Osteoblast (primary cell): ENCODE measurements around the gene NTRK2. TPM values are rescaled to one million over a fixed set of nuclear protein-coding genes. Genes with fewer than 3 reads are reported as not detected.

Experiments used
- DNase-seq: peaks from one replicate; pipeline ENCODE4 v3.0.0; 2011; ENCODE audit warnings: low spot score, mixed read lengths; ENCODE audit not compliant: insufficient read length; ENCODE audit errors: missing footprints
- H2AFZ ChIP-seq: 2 replicates; pipeline ENCODE4 v1.6.0; 2011; ENCODE audit warnings: mild to moderate bottlenecking, low read length
- H3K27ac ChIP-seq: 2 replicates; pipeline ENCODE4 v1.5.1; 2011; ENCODE audit warnings: mild to moderate bottlenecking, low read depth, low read length, moderate library complexity
- H3K27me3 ChIP-seq: 2 replicates; pipeline ENCODE4 v1.6.0; 2012; ENCODE audit warnings: mild to moderate bottlenecking, control low read depth, inconsistent platforms, low read length, moderate library complexity; ENCODE audit not compliant: insufficient read depth
- H3K36me3 ChIP-seq: 2 replicates; pipeline ENCODE4 v1.5.1; 2011; ENCODE audit warnings: mild to moderate bottlenecking, low read length, control low read depth, moderate library complexity; ENCODE audit not compliant: insufficient read depth
- H3K4me1 ChIP-seq: 2 replicates; pipeline ENCODE4 v1.5.1; 2011; ENCODE audit warnings: mild to moderate bottlenecking, low read length, control low read depth, moderate library complexity; ENCODE audit not compliant: insufficient read depth
- H3K4me2 ChIP-seq: 2 replicates; pipeline ENCODE4 v1.6.0; 2011; ENCODE audit warnings: mild to moderate bottlenecking, low read length; ENCODE audit not compliant: insufficient read depth
- H3K4me3 ChIP-seq: fragments of 200-600 bp; sonication (generic); 3 replicates; pipeline ENCODE4 v1.5.1; 2012; ENCODE audit warnings: mild to moderate bottlenecking, low read length, inconsistent platforms; ENCODE audit not compliant: insufficient read depth
- H3K79me2 ChIP-seq: 2 replicates; pipeline ENCODE4 v1.6.0; 2012; ENCODE audit warnings: mild to moderate bottlenecking, low read length, control low read depth, inconsistent platforms; ENCODE audit not compliant: insufficient read depth
- H3K9me3 ChIP-seq: 2 replicates; pipeline ENCODE4 v1.5.1; 2011; ENCODE audit warnings: low read depth, low read length, control low read depth
- H4K20me1 ChIP-seq: 2 replicates; pipeline ENCODE4 v1.6.0; 2012; ENCODE audit warnings: mild to moderate bottlenecking, low read length, control low read depth; ENCODE audit not compliant: insufficient read depth
- CTCF ChIP-seq: IDR thresholded peaks from 2 replicates; pipeline ENCODE4 v1.5.1; 2011; ENCODE audit warnings: mild to moderate bottlenecking, low read depth, low read length, moderate library complexity; ENCODE audit errors: extremely low read depth
- total RNA-seq: library from RNA; depleted of rRNA; stranded (reverse); fragments of >200 nt; gene quantifications from 2 replicates; pipeline ENCODE4 v1.2.3, GENCODE V29; 2012

NTRK2 gene
- total RNA-seq, 1 donor = 3.3 TPM

GRCh38 chr9:84945878-84946538 lies 276.5 kb downstream of the NTRK2 start:
- Histone ChIP-seq H3K79me2 (no peaks in the 10 kb centered on the region), H3K4me1 (no peaks in the 10 kb centered on the region), H3K9me3 (no peaks in the 10 kb centered on the region), H4K20me1 (no peaks in the 10 kb centered on the region), H3K4me2 (no peak overlapping the region), H3K27me3 (no peaks in the 10 kb centered on the region), H2AFZ (no peak overlapping the region), H3K36me3 (no peaks in the 10 kb centered on the region), H3K27ac (no peak overlapping the region), H3K4me3 (no peak overlapping the region)
- no peak for DNase-seq
- TF ChIP-seq CTCF = no peak

- no peak for DNase-seq
- Histone ChIP-seq H3K27ac (no peak overlapping the region), H3K9me3 (no peaks in the 10 kb centered on the region), H3K4me2 (no peak overlapping the region), H3K4me3 (no peak overlapping the region), H4K20me1 (no peaks in the 10 kb centered on the region), H2AFZ (no peak overlapping the region), H3K36me3 (no peaks in the 10 kb centered on the region), H3K4me1 (no peaks in the 10 kb centered on the region), H3K27me3 (no peaks in the 10 kb centered on the region), H3K79me2 (no peaks in the 10 kb centered on the region)
- TF ChIP-seq CTCF = no peak
These were observed 278.0 kb downstream of the NTRK2 start for GRCh38 chr9:84947412-84947972.

- H3K9me3 ChIP-seq = no peaks in the 10 kb centered on the region
- H3K27me3 ChIP-seq = no peaks in the 10 kb centered on the region
- no peaks in the 10 kb centered on the region for H3K4me1 ChIP-seq
- no peak overlapping the region for H2AFZ ChIP-seq
- H3K36me3 ChIP-seq = no peaks in the 10 kb centered on the region
- H3K4me2 ChIP-seq = no peak overlapping the region
- H3K79me2 ChIP-seq = no peaks in the 10 kb centered on the region
- H4K20me1 ChIP-seq = no peaks in the 10 kb centered on the region
- H3K4me3 ChIP-seq = no peak overlapping the region
- H3K27ac ChIP-seq = no peak overlapping the region
- no peak for DNase-seq
- TF ChIP-seq CTCF = no peak
These were observed 279.7 kb downstream of the NTRK2 start for GRCh38 chr9:84949258-84949657.

- H3K27ac ChIP-seq = no peak overlapping the region
- no peaks in the 10 kb centered on the region for H3K36me3 ChIP-seq
- H4K20me1 ChIP-seq = no peaks in the 10 kb centered on the region
- H3K4me3 ChIP-seq = no peak overlapping the region
- H3K9me3 ChIP-seq = no peaks in the 10 kb centered on the region
- no peaks in the 10 kb centered on the region for H3K4me1 ChIP-seq
- no peaks in the 10 kb centered on the region for H3K27me3 ChIP-seq
- no peak overlapping the region for H3K4me2 ChIP-seq
- no peak overlapping the region for H2AFZ ChIP-seq
- no peak for DNase-seq
- TF ChIP-seq CTCF = no peak
- no peaks in the 10 kb centered on the region for H3K79me2 ChIP-seq
These were observed 280.4 kb downstream of the NTRK2 start for GRCh38 chr9:84949971-84950370.
